Measurements from ENCODE around the gene TFEC. TPM values are rescaled to one million over a fixed set of nuclear protein-coding genes. Genes with fewer than 3 reads are reported as not detected.
"Not testable (repeated sequence)": the region's sequence is repeated elsewhere in the genome, so short reads cannot be mapped to it uniquely, and the experiment has no call there.

The TFEC gene
- total RNA-seq, 1 donor from 2014 or later = not detected

DNA sequence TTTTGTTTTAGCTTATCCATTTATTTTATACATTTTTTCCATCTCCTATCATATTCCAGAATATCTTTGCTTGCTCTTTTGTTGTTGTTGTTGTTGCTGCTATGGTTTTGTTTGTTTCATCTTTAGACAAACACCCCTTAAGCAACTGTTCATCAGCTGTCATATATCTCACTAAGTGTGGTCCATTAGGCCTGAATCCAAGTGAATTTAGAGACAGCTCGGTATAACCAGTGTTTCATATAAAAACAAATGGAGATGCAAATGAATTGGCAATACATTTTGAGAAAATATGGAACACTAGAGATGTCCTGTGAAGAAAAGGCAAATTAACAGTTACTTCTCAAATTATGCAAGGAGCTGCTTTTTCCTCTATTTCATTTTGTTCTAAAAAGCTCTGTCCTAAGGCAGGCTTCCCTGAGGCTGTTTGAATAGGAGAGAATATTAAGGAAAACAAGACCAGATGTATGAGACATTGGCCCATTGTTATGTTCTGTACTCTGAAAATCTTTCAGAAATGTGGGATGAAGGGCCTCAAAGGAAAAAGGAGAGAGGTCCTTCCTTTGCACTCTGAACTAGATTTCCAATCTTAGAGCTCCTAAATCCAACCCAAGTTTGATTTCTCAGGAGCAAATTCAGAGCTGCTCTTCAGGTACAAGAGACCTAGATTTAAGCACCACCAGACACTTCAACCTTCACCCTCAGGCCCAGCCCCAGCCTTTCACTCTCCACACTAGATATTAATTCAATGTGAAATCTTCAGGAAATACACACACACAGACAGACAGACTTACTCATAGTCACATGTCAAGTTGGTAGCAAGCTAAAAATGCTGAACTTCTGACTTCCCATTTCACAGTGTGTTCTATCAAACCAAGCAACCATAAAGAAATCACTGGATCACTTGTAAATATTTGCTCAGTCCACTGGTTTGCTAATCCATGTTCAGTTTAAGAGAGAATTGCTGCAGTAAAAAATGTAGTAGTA is 5.4 kb downstream of the TFEC start:
- TF ChIP-seq, protein P1, sequence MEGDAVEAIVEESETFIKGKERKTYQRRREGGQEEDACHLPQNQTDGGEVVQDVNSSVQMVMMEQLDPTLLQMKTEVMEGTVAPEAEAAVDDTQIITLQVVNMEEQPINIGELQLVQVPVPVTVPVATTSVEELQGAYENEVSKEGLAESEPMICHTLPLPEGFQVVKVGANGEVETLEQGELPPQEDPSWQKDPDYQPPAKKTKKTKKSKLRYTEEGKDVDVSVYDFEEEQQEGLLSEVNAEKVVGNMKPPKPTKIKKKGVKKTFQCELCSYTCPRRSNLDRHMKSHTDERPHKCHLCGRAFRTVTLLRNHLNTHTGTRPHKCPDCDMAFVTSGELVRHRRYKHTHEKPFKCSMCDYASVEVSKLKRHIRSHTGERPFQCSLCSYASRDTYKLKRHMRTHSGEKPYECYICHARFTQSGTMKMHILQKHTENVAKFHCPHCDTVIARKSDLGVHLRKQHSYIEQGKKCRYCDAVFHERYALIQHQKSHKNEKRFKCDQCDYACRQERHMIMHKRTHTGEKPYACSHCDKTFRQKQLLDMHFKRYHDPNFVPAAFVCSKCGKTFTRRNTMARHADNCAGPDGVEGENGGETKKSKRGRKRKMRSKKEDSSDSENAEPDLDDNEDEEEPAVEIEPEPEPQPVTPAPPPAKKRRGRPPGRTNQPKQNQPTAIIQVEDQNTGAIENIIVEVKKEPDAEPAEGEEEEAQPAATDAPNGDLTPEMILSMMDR (conservative IDR thresholded peaks at IDR 0.05; ENCODE audit: low read depth, low read length) = no peak
- peak; percentile 89 for DNase-seq (ENCODE audit: low read depth)
- no peak overlapping the region for H3K4me3 ChIP-seq (ENCODE audit: low read depth, low read length)

DNA sequence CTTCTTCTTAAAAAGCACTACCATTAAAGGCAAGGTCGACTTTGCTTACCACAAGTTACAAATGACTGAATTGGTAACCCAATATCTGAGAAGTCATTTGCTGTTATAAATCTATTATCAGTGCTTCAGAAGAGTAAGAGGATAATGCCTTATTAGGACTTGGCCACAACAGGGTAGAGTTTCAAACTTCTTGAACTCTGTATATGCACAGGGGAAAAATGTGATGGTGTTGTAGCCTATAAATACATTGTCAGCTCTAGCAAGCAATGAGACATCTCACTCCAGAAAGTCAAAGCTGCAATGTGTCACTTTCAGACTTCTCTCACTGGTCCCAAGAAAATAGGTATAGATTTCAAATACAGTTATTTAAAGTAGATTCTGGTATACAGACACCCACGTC is 9.3 kb downstream of the TFEC start:
- no peak overlapping the region for H3K4me3 ChIP-seq (ENCODE audit: low read depth, low read length)
- TF ChIP-seq, protein P1 (conservative IDR thresholded peaks at IDR 0.05; ENCODE audit: low read depth, low read length) = no peak
- DNase-seq (ENCODE audit: low read depth) = no peak

DNA sequence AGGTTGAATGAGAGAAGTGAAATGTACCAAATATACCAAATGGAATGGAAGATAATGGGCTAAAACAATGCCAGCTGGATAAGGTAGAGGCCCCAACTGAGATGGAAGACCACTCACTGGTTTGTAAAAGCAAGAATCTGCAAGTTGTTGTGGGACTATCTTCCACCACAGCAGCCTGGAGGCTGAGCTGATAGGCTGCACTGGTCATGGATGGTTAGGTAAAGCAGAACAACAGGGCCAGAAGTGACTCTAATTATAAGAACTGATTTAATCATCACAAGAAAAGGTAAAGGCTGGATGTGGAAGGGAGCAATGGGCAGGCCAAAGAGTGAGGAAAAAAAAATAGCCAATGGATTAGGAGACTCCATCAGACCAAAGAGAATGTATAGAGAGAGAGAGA is 11.8 kb downstream of the TFEC start:
- DNase-seq (ENCODE audit: low read depth) = no peak
- TF ChIP-seq, protein P1 (conservative IDR thresholded peaks at IDR 0.05; ENCODE audit: low read depth, low read length) = no peak
- no peak overlapping the region for H3K4me3 ChIP-seq (ENCODE audit: low read depth, low read length)

DNA sequence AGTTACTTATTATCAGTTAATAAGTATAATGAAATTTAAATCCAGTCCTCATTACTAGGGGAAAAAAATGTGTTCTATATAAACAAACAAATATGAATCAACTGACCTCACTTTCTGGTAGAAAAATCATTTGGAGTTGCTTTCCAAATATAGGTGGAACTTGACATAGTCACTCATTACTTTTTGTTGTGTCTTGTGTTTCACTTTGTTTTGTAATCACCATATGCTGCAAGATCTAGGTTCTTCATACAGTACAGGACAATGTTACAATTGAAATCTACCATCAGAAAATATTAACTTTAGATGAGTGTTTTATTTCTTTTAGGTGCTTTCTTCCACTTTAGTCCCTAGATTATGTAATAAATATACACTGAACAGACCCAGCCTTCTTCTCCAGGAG is 16.9 kb downstream of the TFEC start:
- H3K4me3 ChIP-seq (ENCODE audit: low read depth, low read length) = no peak overlapping the region
- TF ChIP-seq, protein P1 (conservative IDR thresholded peaks at IDR 0.05; ENCODE audit: low read depth, low read length) = no peak
- no peak for DNase-seq (ENCODE audit: low read depth)

DNA sequence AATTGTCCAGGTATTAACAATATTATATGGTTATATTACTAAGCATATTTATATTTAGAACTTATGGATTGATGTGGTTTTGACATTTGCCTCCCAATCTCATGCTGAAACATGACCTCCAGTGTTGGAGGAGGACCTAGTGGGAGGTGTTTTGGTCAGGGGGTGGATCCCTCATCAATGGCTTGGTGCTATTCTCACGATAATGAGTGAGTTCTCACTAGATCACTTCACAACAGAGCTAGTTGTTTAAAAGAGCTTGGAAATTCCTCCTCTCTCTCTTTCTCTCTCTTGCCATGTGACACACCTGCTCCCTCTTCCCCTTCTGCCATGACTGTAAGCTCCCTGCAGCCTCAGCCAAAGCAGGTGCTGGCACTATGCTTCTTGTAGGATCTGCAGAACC is 19.0 kb downstream of the TFEC start:
- TF ChIP-seq, protein P1 (conservative IDR thresholded peaks at IDR 0.05; ENCODE audit: low read depth, low read length) = no peak
- no peak overlapping the region for H3K4me3 ChIP-seq (ENCODE audit: low read depth, low read length)
- no peak for DNase-seq (ENCODE audit: low read depth)

DNA sequence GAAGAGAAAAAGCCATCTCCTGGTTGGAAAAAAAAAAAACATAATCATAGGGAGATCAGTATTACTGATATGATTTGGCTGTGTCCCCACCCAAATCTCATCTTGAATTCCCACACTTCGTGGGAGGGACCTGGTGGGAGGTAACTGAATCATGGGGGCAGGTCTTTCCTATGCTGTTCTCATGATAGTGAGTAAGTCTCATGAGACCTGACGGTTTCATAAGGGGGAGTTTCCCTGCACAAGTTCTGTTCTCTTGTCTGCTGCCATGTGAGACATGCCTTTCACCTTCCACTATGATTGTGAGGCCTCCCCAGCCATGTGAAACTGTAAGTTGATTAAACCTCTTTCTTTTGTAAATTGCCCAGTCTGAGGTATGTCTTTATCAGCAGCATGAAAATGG is 25.8 kb downstream of the TFEC start:
- H3K4me3 ChIP-seq (ENCODE audit: low read depth, low read length); DNase-seq (ENCODE audit: low read depth): not testable (repeated sequence)

DNA sequence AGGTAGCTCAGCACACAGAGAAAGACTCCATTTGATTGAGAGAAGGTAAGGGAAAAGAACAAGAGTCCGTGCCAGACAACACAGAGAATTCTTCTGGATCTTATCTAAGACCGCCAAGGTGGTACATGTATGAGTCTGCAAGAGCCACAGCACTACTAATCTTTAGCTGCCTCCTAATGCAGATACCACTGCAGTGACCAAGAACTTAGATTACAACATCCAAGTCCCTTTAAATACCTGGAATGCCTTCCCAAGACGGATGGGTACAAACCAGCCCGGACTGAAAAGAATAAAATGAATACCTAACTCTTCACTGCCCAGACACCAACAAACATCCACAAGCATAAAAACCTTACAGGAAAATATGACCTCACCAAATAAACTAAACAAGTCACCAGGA is 33.3 kb downstream of the TFEC start:
- no peak overlapping the region for H3K4me3 ChIP-seq (ENCODE audit: low read depth, low read length)
- DNase-seq (ENCODE audit: low read depth) = no peak
- TF ChIP-seq, protein P1 (conservative IDR thresholded peaks at IDR 0.05; ENCODE audit: low read depth, low read length) = no peak

Data from epithelial cell of proximal tubule (primary cell).